HepG2 (cell line): ENCODE results near the gene PTPA. TPM values are rescaled to one million over a fixed set of nuclear protein-coding genes. Genes with fewer than 3 reads are reported as not detected.

Experiments
- DPF2 ChIP-seq: sonication (generic); formaldehyde crosslinking; IDR thresholded peaks from 2 replicates; pipeline ENCODE4 v1.4.0; 2020; ENCODE audit warnings: mild to moderate bottlenecking, low read depth, missing genetic modification reagents, borderline replicate concordance
- GATAD2A ChIP-seq: IDR thresholded peaks from 2 replicates; pipeline ENCODE4 v1.6.1; 2016
- HMG20B ChIP-seq: conservative IDR thresholded peaks from 2 replicates; pipeline ENCODE4 v1.6.1; 2016; ENCODE audit warnings: missing genetic modification reagents, missing compliant biosample characterization
- HMGA1 ChIP-seq: sonication (generic); formaldehyde crosslinking; conservative IDR thresholded peaks from 2 replicates; pipeline ENCODE4 v1.4.0; 2020; ENCODE audit warnings: missing genetic modification reagents
- KDM2A ChIP-seq: sonication (generic); formaldehyde crosslinking; IDR thresholded peaks from 2 replicates; pipeline ENCODE4 v1.4.0; 2020; ENCODE audit warnings: low read depth, missing genetic modification reagents, borderline replicate concordance
- KLF6 ChIP-seq: IDR thresholded peaks from 2 replicates; pipeline ENCODE4 v1.8.0; 2016; ENCODE audit warnings: missing biosample characterization, missing genetic modification reagents
- SCMH1 ChIP-seq: sonication (generic); formaldehyde crosslinking; IDR thresholded peaks from 2 replicates; pipeline ENCODE4 v1.9.0; 2021; ENCODE audit warnings: missing genetic modification reagents, mild to moderate bottlenecking, borderline replicate concordance
- TBX3 ChIP-seq: fragments of 450-650 bp; IDR thresholded peaks from 2 replicates; pipeline ENCODE4 v1.6.1; 2017; ENCODE audit warnings: antibody characterized with exemption, mild to moderate bottlenecking, inconsistent platforms, borderline replicate concordance
- ZFP36L2 ChIP-seq: sonication (generic); formaldehyde crosslinking; IDR thresholded peaks from 2 replicates; pipeline ENCODE4 v1.4.0; 2020; ENCODE audit warnings: missing genetic modification reagents
- ZNF24 ChIP-seq: fragments of 450-650 bp; IDR thresholded peaks from 2 replicates; pipeline ENCODE4 v1.6.1; 2017; ENCODE audit warnings: antibody characterized with exemption, mild to moderate bottlenecking
- ZNF256 ChIP-seq: sonication (generic); formaldehyde crosslinking; conservative IDR thresholded peaks from 2 replicates; pipeline ENCODE4 v1.4.0; 2020; ENCODE audit warnings: missing genetic modification reagents
- ZNF510 ChIP-seq: sonication (generic); formaldehyde crosslinking; IDR thresholded peaks from 2 replicates; pipeline ENCODE4 v1.4.0; 2020; ENCODE audit warnings: low read depth, mild to moderate bottlenecking, missing genetic modification reagents
- ZNF737 ChIP-seq: sonication (generic); formaldehyde crosslinking; IDR thresholded peaks from 2 replicates; pipeline ENCODE4 v1.5.0; 2020; ENCODE audit warnings: missing genetic modification reagents, mild to moderate bottlenecking, borderline replicate concordance
- ZSCAN20 ChIP-seq: sonication (generic); formaldehyde crosslinking; IDR thresholded peaks from 2 replicates; pipeline ENCODE4 v1.4.0; 2020; ENCODE audit warnings: missing genetic modification reagents, mild to moderate bottlenecking, borderline replicate concordance
- polyA plus RNA-seq, 8 experiments: library from polyadenylated mRNA; depleted of rRNA in 3 of 8; stranded (reverse) in 7 of 8; unstranded in 1 of 8; fragments of >200 nt; fragmentation: Illumina TruSeq in 4 of 8; extraction: Trizol in 4 of 8; gene quantifications; 2 replicates each; pipeline versions ENCODE4 v1.2.1 to v1.2.3, GENCODE V29; 2011 to 2016; ENCODE audit warnings: low read depth in 4 of 8, missing spikeins in 1 of 8, mixed read lengths in 1 of 8; ENCODE audit not compliant: insufficient read depth in 1 of 8
- total RNA-seq, 5 experiments: library from RNA; depleted of rRNA; stranded (reverse); fragments of >200 nt; fragmentation: Illumina TruSeq; extraction: Trizol; gene quantifications; 2 replicates each; pipeline ENCODE4 v1.2.3, GENCODE V29; 2016; ENCODE audit warnings: low read depth in 1 of 5
- TF ChIP-seq, protein P1 (sequence below): sonication (generic); formaldehyde crosslinking; IDR thresholded peaks from 2 replicates; pipeline ENCODE4 v1.4.0; 2020; ENCODE audit warnings: missing genetic modification reagents, low read depth, mild to moderate bottlenecking, borderline replicate concordance
- TF ChIP-seq, protein P2 (sequence below): sonication (generic); formaldehyde crosslinking; IDR thresholded peaks from 2 replicates; pipeline ENCODE4 v1.4.0; 2020; ENCODE audit warnings: mild to moderate bottlenecking, missing genetic modification reagents, borderline replicate concordance
- TF ChIP-seq, protein P3 (sequence below): sonication (generic); formaldehyde crosslinking; IDR thresholded peaks from 2 replicates; pipeline ENCODE4 v1.5.0; 2020; ENCODE audit warnings: missing genetic modification reagents
- TF ChIP-seq, protein P4 (sequence below): sonication (generic); formaldehyde crosslinking; IDR thresholded peaks from 2 replicates; pipeline ENCODE4 v1.5.0; 2020; ENCODE audit warnings: missing genetic modification reagents
- TF ChIP-seq, protein P5 (sequence below): sonication (generic); formaldehyde crosslinking; IDR thresholded peaks from 2 replicates; pipeline ENCODE4 v1.5.0; 2020; ENCODE audit warnings: mild to moderate bottlenecking, missing genetic modification reagents, borderline replicate concordance

The PTPA gene
- total and polyA plus RNA-seq, 2 of the 13 experiments (the other 11 are each of a cell fraction or from before 2014, with no cell fraction given): 79.3 to 105 TPM

DNA sequence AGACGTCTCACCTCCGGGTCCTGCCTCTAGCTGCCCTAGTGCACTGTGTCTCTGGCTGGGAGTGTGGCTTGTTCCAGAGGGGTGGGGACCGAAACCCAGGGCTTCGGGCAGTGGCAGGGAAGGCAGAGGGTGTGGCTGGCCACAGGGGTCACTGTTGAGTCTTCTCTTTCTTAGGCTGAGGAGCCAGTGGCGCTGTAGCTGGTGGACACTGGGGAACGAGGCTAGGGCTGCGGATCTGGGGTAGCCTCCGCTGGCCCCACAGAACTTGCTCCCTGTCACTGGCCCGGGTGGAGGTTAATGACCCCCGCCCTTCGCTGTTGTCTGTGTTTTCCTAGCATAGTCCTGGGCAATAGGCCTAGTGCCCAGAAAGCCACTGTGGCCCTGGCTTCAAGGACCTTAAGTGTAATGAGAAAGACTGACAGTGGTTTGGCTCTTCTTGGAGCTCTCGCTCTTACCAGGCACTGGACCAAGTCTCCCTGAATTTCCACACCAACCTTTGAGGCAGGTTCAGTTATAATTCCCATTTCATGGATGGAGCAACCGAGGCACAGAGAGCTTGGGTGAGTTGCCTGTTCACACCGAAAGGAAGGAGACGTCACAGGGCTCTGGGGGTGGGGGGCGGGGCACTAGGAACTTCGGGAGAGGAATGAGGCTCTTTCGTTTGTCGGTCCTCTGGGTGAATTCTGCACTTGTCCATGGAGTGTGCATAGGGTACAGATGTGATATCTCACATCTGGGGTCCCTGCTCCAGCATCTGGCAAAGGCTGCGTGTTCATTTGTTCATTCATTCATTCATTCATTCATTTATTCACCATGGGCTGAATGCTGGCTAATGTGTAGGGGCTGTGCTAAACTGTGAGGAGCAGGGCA, 71.6 kb downstream of the PTPA start (continued):
- TF ChIP-seq KDM2A (CRISPR knock-in tag) (peak; percentile 45; the same call in 1 of the 2 replicates), ZNF510 (no peak), TBX3 (no peak), DPF2 (CRISPR knock-in tag) (no peak), ZNF24 (0 out of 2 replicates have a peak, but pooled peaks have one; percentile 57), ZNF256 (no peak), ZSCAN20 (CRISPR knock-in tag) (no peak), ZFP36L2 (CRISPR knock-in tag) (no peak), ZNF737 (CRISPR knock-in tag) (no peak), SCMH1 (CRISPR knock-in tag) (no peak), KLF6 (CRISPR knock-in tag) (no peak; the same call in 1 of the 2 replicates), HMGA1 (CRISPR knock-in tag) (no peak), GATAD2A (CRISPR knock-in tag) (peak; percentile 47), HMG20B (no peak)
- TF ChIP-seq, protein P1, sequence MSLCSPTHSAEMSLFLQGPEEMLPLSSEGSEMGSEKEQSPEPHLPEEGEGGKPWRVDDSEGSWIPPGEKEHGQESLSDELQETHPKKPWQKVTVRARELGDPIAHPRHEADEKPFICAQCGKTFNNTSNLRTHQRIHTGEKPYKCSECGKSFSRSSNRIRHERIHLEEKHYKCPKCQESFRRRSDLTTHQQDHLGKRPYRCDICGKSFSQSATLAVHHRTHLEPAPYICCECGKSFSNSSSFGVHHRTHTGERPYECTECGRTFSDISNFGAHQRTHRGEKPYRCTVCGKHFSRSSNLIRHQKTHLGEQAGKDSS (CRISPR knock-in tag): no peak
- TF ChIP-seq, protein P2, sequence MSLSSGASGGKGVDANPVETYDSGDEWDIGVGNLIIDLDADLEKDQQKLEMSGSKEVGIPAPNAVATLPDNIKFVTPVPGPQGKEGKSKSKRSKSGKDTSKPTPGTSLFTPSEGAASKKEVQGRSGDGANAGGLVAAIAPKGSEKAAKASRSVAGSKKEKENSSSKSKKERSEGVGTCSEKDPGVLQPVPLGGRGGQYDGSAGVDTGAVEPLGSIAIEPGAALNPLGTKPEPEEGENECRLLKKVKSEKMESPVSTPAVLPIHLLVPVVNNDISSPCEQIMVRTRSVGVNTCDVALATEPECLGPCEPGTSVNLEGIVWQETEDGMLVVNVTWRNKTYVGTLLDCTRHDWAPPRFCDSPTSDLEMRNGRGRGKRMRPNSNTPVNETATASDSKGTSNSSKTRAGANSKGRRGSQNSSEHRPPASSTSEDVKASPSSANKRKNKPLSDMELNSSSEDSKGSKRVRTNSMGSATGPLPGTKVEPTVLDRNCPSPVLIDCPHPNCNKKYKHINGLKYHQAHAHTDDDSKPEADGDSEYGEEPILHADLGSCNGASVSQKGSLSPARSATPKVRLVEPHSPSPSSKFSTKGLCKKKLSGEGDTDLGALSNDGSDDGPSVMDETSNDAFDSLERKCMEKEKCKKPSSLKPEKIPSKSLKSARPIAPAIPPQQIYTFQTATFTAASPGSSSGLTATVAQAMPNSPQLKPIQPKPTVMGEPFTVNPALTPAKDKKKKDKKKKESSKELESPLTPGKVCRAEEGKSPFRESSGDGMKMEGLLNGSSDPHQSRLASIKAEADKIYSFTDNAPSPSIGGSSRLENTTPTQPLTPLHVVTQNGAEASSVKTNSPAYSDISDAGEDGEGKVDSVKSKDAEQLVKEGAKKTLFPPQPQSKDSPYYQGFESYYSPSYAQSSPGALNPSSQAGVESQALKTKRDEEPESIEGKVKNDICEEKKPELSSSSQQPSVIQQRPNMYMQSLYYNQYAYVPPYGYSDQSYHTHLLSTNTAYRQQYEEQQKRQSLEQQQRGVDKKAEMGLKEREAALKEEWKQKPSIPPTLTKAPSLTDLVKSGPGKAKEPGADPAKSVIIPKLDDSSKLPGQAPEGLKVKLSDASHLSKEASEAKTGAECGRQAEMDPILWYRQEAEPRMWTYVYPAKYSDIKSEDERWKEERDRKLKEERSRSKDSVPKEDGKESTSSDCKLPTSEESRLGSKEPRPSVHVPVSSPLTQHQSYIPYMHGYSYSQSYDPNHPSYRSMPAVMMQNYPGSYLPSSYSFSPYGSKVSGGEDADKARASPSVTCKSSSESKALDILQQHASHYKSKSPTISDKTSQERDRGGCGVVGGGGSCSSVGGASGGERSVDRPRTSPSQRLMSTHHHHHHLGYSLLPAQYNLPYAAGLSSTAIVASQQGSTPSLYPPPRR (CRISPR knock-in tag): no peak
- TF ChIP-seq, protein P3, sequence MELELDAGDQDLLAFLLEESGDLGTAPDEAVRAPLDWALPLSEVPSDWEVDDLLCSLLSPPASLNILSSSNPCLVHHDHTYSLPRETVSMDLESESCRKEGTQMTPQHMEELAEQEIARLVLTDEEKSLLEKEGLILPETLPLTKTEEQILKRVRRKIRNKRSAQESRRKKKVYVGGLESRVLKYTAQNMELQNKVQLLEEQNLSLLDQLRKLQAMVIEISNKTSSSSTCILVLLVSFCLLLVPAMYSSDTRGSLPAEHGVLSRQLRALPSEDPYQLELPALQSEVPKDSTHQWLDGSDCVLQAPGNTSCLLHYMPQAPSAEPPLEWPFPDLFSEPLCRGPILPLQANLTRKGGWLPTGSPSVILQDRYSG (CRISPR knock-in tag): no peak
- TF ChIP-seq, protein P4, sequence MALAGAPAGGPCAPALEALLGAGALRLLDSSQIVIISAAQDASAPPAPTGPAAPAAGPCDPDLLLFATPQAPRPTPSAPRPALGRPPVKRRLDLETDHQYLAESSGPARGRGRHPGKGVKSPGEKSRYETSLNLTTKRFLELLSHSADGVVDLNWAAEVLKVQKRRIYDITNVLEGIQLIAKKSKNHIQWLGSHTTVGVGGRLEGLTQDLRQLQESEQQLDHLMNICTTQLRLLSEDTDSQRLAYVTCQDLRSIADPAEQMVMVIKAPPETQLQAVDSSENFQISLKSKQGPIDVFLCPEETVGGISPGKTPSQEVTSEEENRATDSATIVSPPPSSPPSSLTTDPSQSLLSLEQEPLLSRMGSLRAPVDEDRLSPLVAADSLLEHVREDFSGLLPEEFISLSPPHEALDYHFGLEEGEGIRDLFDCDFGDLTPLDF (CRISPR knock-in tag): no peak
- TF ChIP-seq, protein P5, sequence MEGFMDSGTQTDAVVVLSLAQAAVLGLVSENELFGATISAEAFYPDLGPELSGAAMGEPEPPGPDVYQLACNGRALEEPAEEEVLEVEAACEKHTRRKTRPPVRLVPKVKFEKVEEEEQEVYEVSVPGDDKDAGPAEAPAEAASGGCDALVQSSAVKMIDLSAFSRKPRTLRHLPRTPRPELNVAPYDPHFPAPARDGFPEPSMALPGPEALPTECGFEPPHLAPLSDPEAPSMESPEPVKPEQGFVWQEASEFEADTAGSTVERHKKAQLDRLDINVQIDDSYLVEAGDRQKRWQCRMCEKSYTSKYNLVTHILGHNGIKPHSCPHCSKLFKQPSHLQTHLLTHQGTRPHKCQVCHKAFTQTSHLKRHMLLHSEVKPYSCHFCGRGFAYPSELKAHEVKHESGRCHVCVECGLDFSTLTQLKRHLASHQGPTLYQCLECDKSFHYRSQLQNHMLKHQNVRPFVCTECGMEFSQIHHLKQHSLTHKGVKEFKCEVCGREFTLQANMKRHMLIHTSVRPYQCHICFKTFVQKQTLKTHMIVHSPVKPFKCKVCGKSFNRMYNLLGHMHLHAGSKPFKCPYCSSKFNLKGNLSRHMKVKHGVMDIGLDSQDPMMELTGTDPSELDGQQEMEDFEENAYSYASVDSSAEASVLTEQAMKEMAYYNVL: peak; percentile 44; the same call in 1 of the 2 replicates
